Cardiac muscle cell (in vitro differentiated cells and primary cell): Measurements from ENCODE around the gene KLHL10. TPM values are rescaled to one million over a fixed set of nuclear protein-coding genes. Genes with fewer than 3 reads are reported as not detected.
A peak's percentile ranks its signal among the peaks of the same experiment; 100 is the strongest.

ENCODE experiments used
- DNase-seq, 2 donors: peaks; one replicate each; pipeline versions ENCODE4 v3.0.0 to v3.0.0-alpha.2; 2010 to 2017; ENCODE audit warnings: low read depth in 1 of 2, low spot score in 1 of 2
- H3K27ac ChIP-seq: fragments of 200-600 bp; sonication (generic); 2 replicates; pipeline ENCODE4 v1.5.1; 2016
- H3K27me3 ChIP-seq: fragments of 200-600 bp; sonication (generic); 2 replicates; pipeline ENCODE4 v1.6.0; 2016; ENCODE audit warnings: control low read depth
- H3K36me3 ChIP-seq: fragments of 200-600 bp; sonication (generic); 2 replicates; pipeline ENCODE4 v1.5.1; 2016; ENCODE audit warnings: control low read depth
- H3K4me1 ChIP-seq: fragments of 200-600 bp; sonication (generic); 2 replicates; pipeline ENCODE4 v1.8.1; 2017; ENCODE audit warnings: low read depth, mild to moderate bottlenecking, mixed run types
- H3K4me3 ChIP-seq: fragments of 200-600 bp; sonication (generic); 2 replicates; pipeline ENCODE4 v1.5.1; 2016; ENCODE audit warnings: mild to moderate bottlenecking
- H3K9me3 ChIP-seq: fragments of 200-600 bp; sonication (generic); 2 replicates; pipeline ENCODE4 v1.5.1; 2017; ENCODE audit warnings: low read depth, mild to moderate bottlenecking, control low read depth
- polyA plus RNA-seq: library from polyadenylated mRNA; unstranded; fragments of >200 nt; fragmentation: Nextera tagmentation; extraction: Ambion mirVana; gene quantifications from 2 replicates; pipeline ENCODE4 v1.2.1, GENCODE V29; 2016
- total RNA-seq: library from RNA; depleted of rRNA; stranded (reverse); fragments of >200 nt; gene quantifications from 2 replicates; pipeline ENCODE4 v1.2.3, GENCODE V29; 2016
- TF ChIP-seq, protein P1 (sequence below): IDR thresholded peaks from 2 replicates; pipeline ENCODE4 v1.5.1; 2012; ENCODE audit warnings: low read depth, mild to moderate bottlenecking, low read length

Gene KLHL10
- total RNA-seq: 0.36 TPM in 1 of 2 replicates, not detected in the other
- 0.14 TPM in 1 of 2 replicates, not detected in the other for polyA plus RNA-seq

DNA sequence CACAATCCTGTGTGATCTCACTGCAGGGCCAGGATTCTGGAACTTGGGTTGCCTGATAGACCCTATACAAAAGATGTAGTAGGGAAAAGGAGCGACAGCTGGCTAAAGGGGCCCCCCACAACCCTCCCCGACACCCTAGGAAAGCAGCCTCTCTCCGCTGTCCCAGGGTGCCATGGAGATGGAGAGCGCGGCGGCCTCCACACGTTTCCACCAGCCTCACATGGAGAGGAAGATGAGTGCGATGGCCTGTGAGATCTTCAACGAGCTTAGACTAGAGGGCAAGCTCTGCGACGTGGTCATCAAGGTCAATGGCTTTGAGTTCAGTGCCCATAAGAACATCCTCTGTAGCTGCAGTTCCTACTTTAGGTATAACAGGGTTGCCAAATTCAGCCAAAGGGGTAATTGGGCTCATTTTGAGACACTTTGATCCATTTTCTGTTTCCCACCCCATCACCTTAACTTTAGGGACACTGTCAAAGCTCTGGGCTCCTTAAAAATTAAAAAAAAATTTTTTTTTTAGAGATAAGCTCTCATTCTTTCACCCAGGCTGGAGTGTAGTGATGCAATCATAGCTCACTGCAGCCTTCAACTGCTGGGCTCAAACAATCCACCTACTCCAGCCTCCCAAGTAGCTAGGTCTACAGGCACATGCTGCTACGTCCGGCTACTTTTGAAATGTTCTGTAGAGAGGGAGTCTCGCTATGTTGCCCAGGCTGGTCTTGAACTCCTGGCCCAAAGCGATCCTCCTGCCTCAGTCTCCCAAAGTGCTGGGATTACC lies at the start of gene KLHL10:
Gene KLHL10, plus strand, starts transcription at position 65 of the 778 bp plus-strand sequence. Its CDS starts 108 bp downstream, at position 173.
- TF ChIP-seq, protein P1, sequence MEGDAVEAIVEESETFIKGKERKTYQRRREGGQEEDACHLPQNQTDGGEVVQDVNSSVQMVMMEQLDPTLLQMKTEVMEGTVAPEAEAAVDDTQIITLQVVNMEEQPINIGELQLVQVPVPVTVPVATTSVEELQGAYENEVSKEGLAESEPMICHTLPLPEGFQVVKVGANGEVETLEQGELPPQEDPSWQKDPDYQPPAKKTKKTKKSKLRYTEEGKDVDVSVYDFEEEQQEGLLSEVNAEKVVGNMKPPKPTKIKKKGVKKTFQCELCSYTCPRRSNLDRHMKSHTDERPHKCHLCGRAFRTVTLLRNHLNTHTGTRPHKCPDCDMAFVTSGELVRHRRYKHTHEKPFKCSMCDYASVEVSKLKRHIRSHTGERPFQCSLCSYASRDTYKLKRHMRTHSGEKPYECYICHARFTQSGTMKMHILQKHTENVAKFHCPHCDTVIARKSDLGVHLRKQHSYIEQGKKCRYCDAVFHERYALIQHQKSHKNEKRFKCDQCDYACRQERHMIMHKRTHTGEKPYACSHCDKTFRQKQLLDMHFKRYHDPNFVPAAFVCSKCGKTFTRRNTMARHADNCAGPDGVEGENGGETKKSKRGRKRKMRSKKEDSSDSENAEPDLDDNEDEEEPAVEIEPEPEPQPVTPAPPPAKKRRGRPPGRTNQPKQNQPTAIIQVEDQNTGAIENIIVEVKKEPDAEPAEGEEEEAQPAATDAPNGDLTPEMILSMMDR: no peak
- Histone ChIP-seq H3K27ac (no peak within 1 kb of the TSS), H3K27me3 (no peaks in the 10 kb centered on the region), H3K9me3 (no peaks in the 10 kb centered on the region), H3K4me1 (peaks cover 7% of the 10 kb centered on the region), H3K36me3 (peaks cover 8% of the 10 kb centered on the region), H3K4me3 (no peak within 1 kb of the TSS)
- DNase-seq: peak in 1 of 2 donors; percentile 30

DNA sequence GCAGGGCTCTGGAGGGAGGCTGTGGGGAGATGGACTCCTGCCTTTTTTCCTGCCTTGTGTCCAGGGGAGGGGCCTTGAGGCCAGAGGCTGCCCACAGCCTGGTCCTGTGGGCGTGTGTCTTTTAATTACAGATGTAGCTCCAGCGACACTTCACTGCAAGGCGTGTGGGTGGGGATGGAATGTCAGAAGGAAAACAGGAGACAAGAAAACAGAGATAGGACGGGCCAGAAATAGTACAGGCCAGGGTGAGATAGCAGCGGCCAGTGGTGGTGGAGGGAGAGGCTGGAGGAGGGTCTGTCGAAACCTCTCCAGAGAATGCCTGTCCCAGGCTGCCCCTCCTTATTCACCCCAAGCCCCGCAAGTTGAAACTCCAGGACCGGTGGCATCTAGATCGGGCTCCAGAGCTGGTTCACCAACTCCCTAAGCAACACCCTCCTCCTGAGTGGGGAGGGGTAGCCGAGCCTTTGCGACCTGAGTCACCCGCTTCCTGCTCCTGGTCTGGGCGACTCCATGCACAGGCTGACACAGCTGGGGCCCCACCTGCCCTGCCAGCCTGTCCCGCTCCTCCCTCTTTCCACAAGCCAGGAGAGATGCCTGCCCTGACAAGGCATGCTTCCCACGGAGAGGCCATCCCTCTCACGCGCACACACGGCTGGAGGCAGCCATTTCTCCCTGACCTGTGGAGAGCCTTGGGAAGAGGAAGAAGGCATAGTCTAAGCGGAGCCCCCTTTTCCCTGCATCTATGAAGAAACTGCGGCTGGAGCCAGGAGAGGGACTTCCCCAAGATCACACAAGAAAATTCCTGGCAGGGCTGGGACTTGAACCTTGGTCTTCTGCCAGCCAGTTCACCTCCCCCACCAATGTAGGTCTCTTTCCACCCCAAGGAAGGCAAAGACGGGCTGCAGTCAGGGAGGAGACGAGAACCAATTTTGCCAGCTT lies 44.5 kb upstream of the KLHL10 start:
- peak; percentile 92 to 95 for DNase-seq
- Histone ChIP-seq H3K9me3 (no peaks in the 10 kb centered on the region), H3K27me3 (no peaks in the 10 kb centered on the region), H3K4me1 (peaks cover 43% of the 10 kb centered on the region), H3K36me3 (no peaks in the 10 kb centered on the region), H3K4me3 (peak overlapping the region; percentile 20), H3K27ac (peak overlapping the region; percentile 99)
- TF ChIP-seq, protein P1: no peak

DNA sequence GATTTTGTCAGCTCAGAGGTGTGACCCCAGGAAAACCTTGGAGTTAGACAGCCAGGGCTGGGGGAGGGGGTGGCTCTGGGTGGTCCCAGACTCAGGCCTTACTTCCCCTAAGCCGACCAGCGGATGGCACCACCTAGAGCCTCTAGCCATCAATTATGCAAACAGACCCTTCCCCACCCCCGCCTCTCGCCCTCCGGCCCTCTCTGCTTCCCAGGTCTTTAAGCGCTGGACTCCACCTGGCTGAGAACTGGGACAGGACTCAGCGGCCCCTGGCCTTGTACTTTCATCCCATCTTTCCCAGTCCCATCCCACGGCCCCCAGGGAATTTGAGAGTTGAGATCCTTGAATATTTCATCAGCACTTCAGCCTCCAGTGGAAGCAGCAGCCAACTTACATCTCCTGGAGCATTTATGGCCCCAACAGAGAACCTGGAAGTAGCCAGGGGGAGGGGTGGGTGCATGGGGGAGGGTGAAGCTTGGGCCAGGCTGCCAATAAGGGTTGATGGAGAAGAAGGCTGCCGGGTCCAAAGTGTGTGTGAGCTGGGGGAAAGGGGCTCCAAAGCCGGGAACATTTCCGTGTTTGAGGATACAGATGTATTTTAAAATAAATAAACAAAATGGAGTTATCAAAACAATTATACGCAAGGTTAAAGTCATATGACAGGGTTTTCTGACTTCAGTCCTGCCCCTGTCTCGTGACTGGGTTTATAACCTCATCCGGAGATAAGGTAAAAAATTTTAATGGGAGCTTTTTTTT lies 43.7 kb upstream of the KLHL10 start:
- H3K4me3 ChIP-seq: peak overlapping the region; percentile 20
- peak; percentile 67 for DNase-seq
- TF ChIP-seq, protein P1: peak; percentile 4
- H3K4me1 ChIP-seq: peaks cover 43% of the 10 kb centered on the region
- peak overlapping the region; percentile 99 for H3K27ac ChIP-seq
- no peaks in the 10 kb centered on the region for H3K36me3 ChIP-seq
- no peaks in the 10 kb centered on the region for H3K9me3 ChIP-seq
- no peaks in the 10 kb centered on the region for H3K27me3 ChIP-seq

DNA sequence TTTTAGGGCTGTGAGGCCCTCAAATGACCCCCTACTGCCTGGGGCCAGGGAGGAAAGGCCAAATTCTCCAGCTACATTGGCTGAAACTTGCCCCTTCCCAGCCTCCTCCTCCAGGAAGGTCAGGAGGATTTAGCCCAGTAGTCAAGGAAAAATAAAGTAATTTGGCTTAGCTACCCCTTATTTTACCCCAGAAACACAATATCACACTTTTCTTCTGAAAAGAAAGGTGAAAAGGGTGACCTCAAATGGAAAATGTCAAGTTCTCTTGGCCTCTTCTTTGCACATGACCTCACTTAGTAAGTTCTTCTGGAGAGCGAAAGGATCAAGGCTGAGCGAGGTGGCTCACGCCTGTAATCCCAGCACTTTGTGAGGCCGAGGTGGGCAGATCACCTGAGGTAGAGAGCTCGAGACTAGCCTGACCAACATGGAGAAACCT lies 43.1 kb upstream of the KLHL10 start:
- peak overlapping the region; percentile 99 for H3K27ac ChIP-seq
- no peak for DNase-seq
- H3K36me3 ChIP-seq: no peaks in the 10 kb centered on the region
- H3K4me3 ChIP-seq: no peak overlapping the region
- TF ChIP-seq, protein P1: no peak
- H3K9me3 ChIP-seq: no peaks in the 10 kb centered on the region
- peaks cover 43% of the 10 kb centered on the region for H3K4me1 ChIP-seq
- no peaks in the 10 kb centered on the region for H3K27me3 ChIP-seq
